Measurements from ENCODE around the gene PRRX2.
A peak's percentile ranks its signal among the peaks of the same experiment; 100 is the strongest.

GRCh38 chr9:129737479-129738274 lies 72.2 kb downstream of the PRRX2 start:
- TF ChIP-seq CTCF (IDR thresholded peaks at IDR 0.05; ENCODE audit: low read depth, low read length, poor library complexity, severe bottlenecking) = peak; percentile 93
- TF ChIP-seq EZH2phosphoT487 (IDR thresholded peaks at IDR 0.05; ENCODE audit: borderline replicate concordance, low read length) = no peak

Measured in DOHH2 (cell line).